Right atrium auricular region (tissue), 2 donors: ENCODE data around the gene CIC. TPM values are rescaled to one million over a fixed set of nuclear protein-coding genes. Genes with fewer than 3 reads are reported as not detected.

Experiments
- DNase-seq: peaks from one replicate; pipeline ENCODE4 v3.0.0-alpha.2; 2019; ENCODE audit warnings: low spot score
- H3K27ac ChIP-seq, 2 donors: fragments of 200-600 bp; sonication (generic); 1 replicate in 1 of 2; 2 replicates in 1 of 2; pipeline ENCODE4 v1.5.1; 2016 to 2019
- H3K27me3 ChIP-seq, 2 donors: fragments of 200-600 bp; sonication (generic); one replicate each; pipeline versions ENCODE4 v1.5.1 to v1.6.0; 2017 to 2019
- H3K36me3 ChIP-seq: fragments of 200-600 bp; sonication (generic); one replicate; pipeline ENCODE4 v1.5.1; 2016
- H3K4me1 ChIP-seq, 2 donors: fragments of 200-600 bp; sonication (generic); one replicate each; pipeline versions ENCODE4 v1.5.1 to v1.6.0; 2017 to 2019
- H3K4me3 ChIP-seq, 2 donors: fragments of 200-600 bp; sonication (generic); 1 replicate in 1 of 2; 2 replicates in 1 of 2; pipeline ENCODE4 v1.5.1; 2017 to 2019; ENCODE audit warnings: mild to moderate bottlenecking in 1 of 2, moderate library complexity in 1 of 2
- H3K9me3 ChIP-seq, 2 donors: fragments of 200-600 bp; sonication (generic); one replicate each; pipeline ENCODE4 v1.5.1; 2019
- CTCF ChIP-seq, 2 donors: fragments of 200-600 bp; sonication (generic); IDR thresholded peaks; one replicate each; pipeline ENCODE4 v1.5.1; 2019; ENCODE audit warnings: antibody characterized with exemption in 2 of 2
- total RNA-seq, 2 donors: library from RNA; depleted of rRNA; stranded (reverse); fragments of >200 nt; gene quantifications; one replicate each; pipeline ENCODE4 v1.1.0, GENCODE V29; 2016

The CIC gene
- total RNA-seq, 2 donors from 2014 or later: 27.4 to 53.5 TPM

- no peaks in the 10 kb centered on the region for H3K9me3 ChIP-seq
- H3K27ac ChIP-seq: no peak overlapping the region
- DNase-seq: no peak
- peaks cover 61% of the 10 kb centered on the region for H3K36me3 ChIP-seq
- no peaks in the 10 kb centered on the region for H3K4me1 ChIP-seq
- H3K27me3 ChIP-seq: no peaks in the 10 kb centered on the region
- TF ChIP-seq CTCF (IDR thresholded peaks at IDR 0.05): no peak
- H3K4me3 ChIP-seq: no peak overlapping the region
Observed at GRCh38 chr19:42233106-42233505, 35.9 kb upstream of the CIC start.

GRCh38 chr19:42233678-42234292 lies 35.3 kb upstream of the CIC start:
- H3K27me3 ChIP-seq: no peaks in the 10 kb centered on the region
- TF ChIP-seq CTCF (IDR thresholded peaks at IDR 0.05): no peak
- H3K27ac ChIP-seq: no peak overlapping the region
- H3K4me3 ChIP-seq: no peak overlapping the region
- no peaks in the 10 kb centered on the region for H3K9me3 ChIP-seq
- H3K4me1 ChIP-seq: no peaks in the 10 kb centered on the region
- H3K36me3 ChIP-seq: peaks cover 61% of the 10 kb centered on the region
- DNase-seq: no peak

GRCh38 chr19:42234364-42234763 lies 34.7 kb upstream of the CIC start:
- no peak overlapping the region for H3K27ac ChIP-seq
- peaks cover 61% of the 10 kb centered on the region for H3K36me3 ChIP-seq
- no peak overlapping the region for H3K4me3 ChIP-seq
- no peaks in the 10 kb centered on the region for H3K9me3 ChIP-seq
- H3K4me1 ChIP-seq: no peaks in the 10 kb centered on the region
- DNase-seq: no peak
- TF ChIP-seq CTCF (IDR thresholded peaks at IDR 0.05): no peak
- H3K27me3 ChIP-seq: no peaks in the 10 kb centered on the region

- Histone ChIP-seq H3K9me3 (no peaks in the 10 kb centered on the region), H3K4me1 (no peaks in the 10 kb centered on the region), H3K4me3 (no peak overlapping the region), H3K36me3 (peaks cover 57% of the 10 kb centered on the region), H3K27me3 (no peaks in the 10 kb centered on the region), H3K27ac (no peak overlapping the region)
- DNase-seq: no peak
- no peak for TF ChIP-seq CTCF (IDR thresholded peaks at IDR 0.05)
Observed at GRCh38 chr19:42235181-42235580, 33.9 kb upstream of the CIC start.

- no peaks in the 10 kb centered on the region for H3K27me3 ChIP-seq
- peaks cover 0 to 23% of the 10 kb centered on the region in 2 donors for H3K4me1 ChIP-seq
- H3K27ac ChIP-seq: no peak overlapping the region
- no peak for TF ChIP-seq CTCF (IDR thresholded peaks at IDR 0.05)
- DNase-seq: no peak
- H3K9me3 ChIP-seq: no peaks in the 10 kb centered on the region
- H3K4me3 ChIP-seq: no peak overlapping the region
- peaks cover 22% of the 10 kb centered on the region for H3K36me3 ChIP-seq
Observed at GRCh38 chr19:42239544-42240220, 29.4 kb upstream of the CIC start.
